Left renal cortex interstitium (tissue), 4 donors: Measurements from ENCODE around the gene PPP1R13L. TPM values are rescaled to one million over a fixed set of nuclear protein-coding genes. Genes with fewer than 3 reads are reported as not detected.

Experiments used
- DNase-seq, 4 donors: peaks; one replicate each; pipeline ENCODE4 v3.0.0-alpha.2; 2013; ENCODE audit warnings: low read depth in 4 of 4, low spot score in 2 of 4, missing footprints in 1 of 4
- polyA plus RNA-seq, 4 donors: library from polyadenylated mRNA; unstranded; fragments of 120-200 nt; gene quantifications; one replicate each; pipeline ENCODE4 v1.2.1, GENCODE V29; 2013; ENCODE audit not compliant: insufficient read length in 4 of 4

The PPP1R13L gene
- 10 to 100 TPM in 2 of 4 donors, 1 to 10 TPM in 2; 7.5 to 16.5 (median 9.7) TPM for polyA plus RNA-seq

- DNase-seq: no peak
Measured at GRCh38 chr19:45404557-45405434, at the start of gene PPP1R13L. Gene PPP1R13L, minus strand, starts transcription at chr19:45405069. Its CDS starts 6,751 bp downstream, at chr19:45398318.

- no peak for DNase-seq
Measured at GRCh38 chr19:45451850-45452387, 47.0 kb upstream of the PPP1R13L start.

- no peak for DNase-seq
Measured at GRCh38 chr19:45451131-45451849, 46.4 kb upstream of the PPP1R13L start.

- DNase-seq: no peak
Measured at GRCh38 chr19:45450012-45450333, 45.1 kb upstream of the PPP1R13L start.

GRCh38 chr19:45448887-45449299, 44.0 kb upstream of the PPP1R13L start:
- DNase-seq: no peak

- DNase-seq: no peak
Measured at GRCh38 chr19:45448425-45448756, 43.5 kb upstream of the PPP1R13L start.

- DNase-seq: no peak
Measured at GRCh38 chr19:45446944-45447343, 42.1 kb upstream of the PPP1R13L start.

- no peak for DNase-seq
Measured at GRCh38 chr19:45446295-45446694, 41.4 kb upstream of the PPP1R13L start.

GRCh38 chr19:45445139-45445538, 40.3 kb upstream of the PPP1R13L start:
- no peak for DNase-seq

GRCh38 chr19:45444318-45445041, 39.6 kb upstream of the PPP1R13L start:
- DNase-seq: no peak

- no peak for DNase-seq
Measured at GRCh38 chr19:45443462-45444317, 38.8 kb upstream of the PPP1R13L start.

GRCh38 chr19:45442778-45443461, 38.1 kb upstream of the PPP1R13L start:
- no peak for DNase-seq

GRCh38 chr19:45442408-45442777, 37.5 kb upstream of the PPP1R13L start:
- DNase-seq: no peak

- DNase-seq: no peak
Measured at GRCh38 chr19:45440873-45441654, 36.2 kb upstream of the PPP1R13L start.

GRCh38 chr19:45440259-45440638, 35.4 kb upstream of the PPP1R13L start:
- no peak for DNase-seq

GRCh38 chr19:45439569-45440258, 34.8 kb upstream of the PPP1R13L start:
- no peak for DNase-seq

GRCh38 chr19:45439190-45439568, 34.3 kb upstream of the PPP1R13L start:
- DNase-seq: no peak

GRCh38 chr19:45437328-45437727, 32.5 kb upstream of the PPP1R13L start:
- DNase-seq: no peak
